ENCODE data around the gene TRIOBP. TPM values are rescaled to one million over a fixed set of nuclear protein-coding genes. Genes with fewer than 3 reads are reported as not detected.

TRIOBP gene
- total and polyA plus RNA-seq, 12 donors: 34.7 to 115 (median 82.4) TPM

- 93 to 95% methylated on average over 22 to 25 of the region's 25 CpGs for WGBS, 2 donors
- no peak for TF ChIP-seq CTCF (IDR thresholded peaks at IDR 0.05)
- Histone ChIP-seq H3K9me3 (no peaks in the 10 kb centered on the region), H3K27me3 (no peaks in the 10 kb centered on the region), H3K4me1 (peaks cover 0 to 27% (median 13%) of the 10 kb centered on the region in 9 donors), H3K36me3 (no peaks in the 10 kb centered on the region), H3K4me3 (no peak overlapping the region), H3K27ac (no peak overlapping the region)
- DNase-seq (no peak), ATAC-seq (peak in 2 of 8 donors; percentile 13 to 39)
- intact Hi-C loops (cut with DNase I): loop anchor here in 1 of 10 donors (10.0 kb wide), 1 partner anchor 81 kb away; no protein-coding TSS in a partner anchor
Measured at GRCh38 chr22:37725551-37726240, 28.8 kb downstream of the TRIOBP start.

GRCh38 chr22:37726241-37726887, 29.5 kb downstream of the TRIOBP start:
- Histone ChIP-seq H3K36me3 (no peaks in the 10 kb centered on the region), H3K27me3 (no peaks in the 10 kb centered on the region), H3K9me3 (no peaks in the 10 kb centered on the region), H3K27ac (no peak overlapping the region), H3K4me3 (no peak overlapping the region), H3K4me1 (peaks cover 0 to 33% (median 13%) of the 10 kb centered on the region in 9 donors)
- intact Hi-C loops (cut with DNase I): loop anchor here in 1 of 10 donors (10.0 kb wide), 1 partner anchor 82 kb away; no protein-coding TSS in a partner anchor
- 90 to 93% methylated on average over 20 of the region's 20 CpGs for WGBS, 2 donors
- DNase-seq: no peak
- ATAC-seq: peak in 2 of 8 donors; percentile 18 to 48
- TF ChIP-seq CTCF (IDR thresholded peaks at IDR 0.05): peak in 4 of 9 donors; percentile 13 to 33 (median 20)

- H3K4me1 ChIP-seq: peaks cover 0 to 40% (median 13%) of the 10 kb centered on the region in 9 donors
- no peak for TF ChIP-seq CTCF (IDR thresholded peaks at IDR 0.05)
- DNase-seq (no peak), ATAC-seq (peak in 4 of 8 donors; percentile 10 to 25 (median 20))
- intact Hi-C loops (cut with DNase I): loop anchor here in 1 of 10 donors (10.0 kb wide), 1 partner anchor 84 kb away; no protein-coding TSS in a partner anchor
- H3K36me3 ChIP-seq: no peaks in the 10 kb centered on the region
- H3K4me3 ChIP-seq: no peak overlapping the region
- H3K27me3 ChIP-seq: no peaks in the 10 kb centered on the region
- WGBS, 2 donors: 89 to 100% methylated on average over 1 of the region's 1 CpG
- no peaks in the 10 kb centered on the region for H3K9me3 ChIP-seq
- peak overlapping the region in 7 of 10 donors; percentile 41 to 72 (median 53) for H3K27ac ChIP-seq
Measured at GRCh38 chr22:37728620-37729019, 31.8 kb downstream of the TRIOBP start.

GRCh38 chr22:37731804-37732471, 35.1 kb downstream of the TRIOBP start:
- intact Hi-C loops (cut with DNase I): no loop called here
- peak in 1 of 9 donors; percentile 8 for TF ChIP-seq CTCF (IDR thresholded peaks at IDR 0.05)
- Histone ChIP-seq H3K36me3 (no peaks in the 10 kb centered on the region), H3K27ac (peak overlapping the region in 3 of 10 donors; percentile 3 to 80 (median 46)), H3K27me3 (no peaks in the 10 kb centered on the region), H3K4me3 (no peak overlapping the region), H3K4me1 (peaks cover 0 to 40% (median 13%) of the 10 kb centered on the region in 9 donors), H3K9me3 (no peaks in the 10 kb centered on the region)
- WGBS, 2 donors: 91 to 93% methylated on average over 13 of the region's 13 CpGs
- DNase-seq (no peak), ATAC-seq (peak in 1 of 8 donors; percentile 16)
